ENCODE results near the gene COX10.
"Not testable (repeated sequence)": the region's sequence is repeated elsewhere in the genome, so short reads cannot be mapped to it uniquely, and the experiment has no call there.

Gene COX10

DNA sequence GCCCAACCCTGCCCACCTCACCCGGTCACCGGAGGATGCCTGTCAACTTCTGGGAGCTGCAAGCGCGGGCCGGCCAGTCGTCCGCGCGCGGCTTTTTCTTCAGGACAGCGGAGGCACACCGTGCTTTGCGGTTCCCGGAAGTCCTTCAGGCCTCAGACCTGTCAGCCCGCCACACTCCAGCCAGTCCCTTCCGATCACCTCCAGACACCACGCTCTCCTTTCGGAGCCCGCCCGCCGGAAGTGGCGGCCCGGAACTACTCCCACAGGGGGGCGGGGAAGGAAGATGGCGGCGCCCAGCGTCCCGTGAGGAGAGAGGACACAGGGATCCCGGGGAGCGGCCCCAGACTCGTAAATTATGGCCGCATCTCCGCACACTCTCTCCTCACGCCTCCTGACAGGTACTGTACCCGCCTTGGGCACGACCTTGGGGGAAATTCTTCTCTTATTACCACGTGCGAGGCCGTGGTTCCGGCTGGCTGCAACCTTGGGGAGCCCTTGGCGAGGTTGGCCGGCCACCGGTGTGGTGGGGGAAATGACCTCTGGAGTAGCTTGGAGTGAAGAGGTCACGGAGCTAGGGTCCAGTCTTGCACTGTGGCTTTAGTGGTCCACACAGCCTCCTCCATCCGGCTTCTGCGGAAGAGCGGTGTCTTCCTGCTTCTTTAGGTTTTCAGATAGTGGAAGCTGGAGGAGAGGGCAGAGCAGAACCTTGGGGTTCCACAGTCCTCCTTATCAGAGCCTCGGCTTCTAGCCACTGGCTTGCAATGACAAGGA is at the start of gene COX10:
COX10 (plus strand) TSS at position 254 of the 771 bp plus-strand sequence; CDS start at position 356, 102 bp downstream.
- DNase-seq (ENCODE audit: low spot score): peak; percentile 84

GRCh38 chr17:14021651-14022294 is 47.5 kb upstream of the COX10 start:
- DNase-seq (ENCODE audit: low spot score): not testable (repeated sequence)

GRCh38 chr17:14029755-14030154 is 39.5 kb upstream of the COX10 start:
- DNase-seq (ENCODE audit: low spot score): not testable (repeated sequence)

GRCh38 chr17:14032234-14032633 is 37.1 kb upstream of the COX10 start:
- no peak for DNase-seq (ENCODE audit: low spot score)

DNA sequence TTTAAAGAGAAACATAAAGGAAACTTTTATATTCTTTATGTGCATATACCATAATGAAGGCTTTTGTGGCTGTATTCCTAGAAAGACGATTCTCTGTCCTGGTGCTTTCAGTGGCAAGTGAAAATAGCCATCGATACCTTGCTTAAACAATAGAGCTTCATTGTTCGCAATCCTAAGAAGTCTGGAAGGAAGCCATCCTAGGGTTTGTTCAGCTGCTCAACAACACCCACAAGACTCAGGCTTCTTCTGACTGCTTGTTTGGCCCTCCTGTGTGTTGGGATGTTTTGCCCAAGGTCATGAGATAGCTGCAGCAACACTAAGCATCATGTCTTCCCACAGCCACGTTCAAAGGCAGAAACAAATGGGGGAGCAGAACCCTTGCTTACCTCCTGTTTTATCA is 36.1 kb upstream of the COX10 start:
- no peak for DNase-seq (ENCODE audit: low spot score)

GRCh38 chr17:14037453-14037852 is 31.9 kb upstream of the COX10 start:
- no peak for DNase-seq (ENCODE audit: low spot score)

DNA sequence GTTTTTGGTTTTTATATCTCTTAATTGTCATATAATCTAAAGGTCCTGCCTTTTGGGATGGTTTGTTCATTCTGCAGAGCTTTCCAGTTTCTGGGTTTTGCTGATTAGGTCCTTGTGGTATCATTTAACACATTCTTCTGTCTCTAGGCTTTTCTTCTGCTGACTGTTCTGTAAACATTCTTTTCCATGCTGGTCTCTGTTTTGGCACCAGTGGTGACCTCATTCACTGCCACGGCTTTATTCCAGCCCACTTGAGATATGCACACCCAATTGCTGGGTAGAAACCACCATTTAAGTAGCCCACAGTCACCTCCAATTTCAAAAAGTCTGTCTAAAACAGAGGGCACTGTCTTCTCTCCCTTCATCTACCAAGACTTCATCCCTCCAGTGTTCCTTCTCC is 31.1 kb upstream of the COX10 start:
- no peak for DNase-seq (ENCODE audit: low spot score)

DNA sequence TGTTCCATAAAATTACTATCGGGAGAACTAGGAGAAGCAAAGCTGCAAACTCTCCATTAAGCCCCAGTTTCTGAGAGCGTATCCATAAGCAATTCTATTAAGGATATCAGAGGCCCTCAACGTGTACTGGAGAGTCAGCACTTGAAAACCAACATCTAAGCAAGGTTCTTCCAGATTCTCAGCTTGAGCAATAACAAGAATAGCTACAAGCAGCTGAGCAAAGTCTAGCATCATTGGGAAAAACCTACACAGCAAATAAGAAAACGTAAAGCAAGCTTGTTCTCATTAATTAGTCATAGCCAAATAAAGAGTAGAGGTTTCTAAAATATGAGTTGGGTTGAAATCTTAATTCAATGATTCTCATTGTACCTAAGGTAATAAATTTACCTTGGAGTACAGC is 26.9 kb upstream of the COX10 start:
- DNase-seq (ENCODE audit: low spot score): no peak

GRCh38 chr17:14044702-14045101 is 24.6 kb upstream of the COX10 start:
- no peak for DNase-seq (ENCODE audit: low spot score)

- no peak for DNase-seq (ENCODE audit: low spot score)
Measured at GRCh38 chr17:14046978-14047377, 22.3 kb upstream of the COX10 start.

DNA sequence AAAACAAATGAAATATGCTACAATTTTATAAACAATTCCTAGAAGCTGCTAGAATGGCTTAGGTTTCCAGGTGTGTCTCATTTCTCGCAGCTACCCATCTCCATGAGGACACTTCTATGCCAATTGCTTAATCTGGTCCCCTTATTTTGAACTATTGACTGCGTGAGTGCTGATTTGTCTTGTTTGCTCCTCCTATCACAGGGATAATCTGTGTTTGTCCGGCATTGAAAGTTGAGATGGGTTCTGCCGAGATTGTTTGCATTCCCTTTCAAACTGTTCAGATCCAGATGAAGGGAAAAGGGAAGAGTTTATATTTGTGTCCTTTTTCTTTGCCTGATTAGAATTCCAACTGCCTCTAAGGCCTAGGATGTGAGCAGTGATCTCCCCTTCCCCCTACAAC is 21.7 kb upstream of the COX10 start:
- DNase-seq (ENCODE audit: low spot score): no peak

- peak; percentile 21 for DNase-seq (ENCODE audit: low spot score)
Measured at GRCh38 chr17:14048169-14048568, 21.1 kb upstream of the COX10 start.

DNA sequence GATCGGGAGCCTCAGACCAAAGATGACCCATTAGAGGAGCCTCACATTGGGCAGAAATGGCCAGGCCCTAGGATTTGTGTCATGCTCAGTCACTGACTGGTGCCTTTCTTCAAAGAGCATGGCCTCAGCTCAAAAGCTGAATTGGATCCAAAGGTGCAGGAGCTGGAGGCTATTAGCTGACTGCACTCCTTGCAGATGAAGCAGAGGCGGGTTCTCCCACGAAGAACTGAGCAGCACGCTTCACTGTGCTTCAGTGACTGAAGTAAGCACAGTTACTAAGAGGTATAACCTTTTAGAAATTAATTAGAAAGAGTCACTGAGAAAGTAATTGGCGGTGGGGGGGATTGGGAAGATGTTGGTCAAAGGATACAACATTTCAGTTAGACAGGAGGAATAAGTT is 18.7 kb upstream of the COX10 start:
- no peak for DNase-seq (ENCODE audit: low spot score)

DNA sequence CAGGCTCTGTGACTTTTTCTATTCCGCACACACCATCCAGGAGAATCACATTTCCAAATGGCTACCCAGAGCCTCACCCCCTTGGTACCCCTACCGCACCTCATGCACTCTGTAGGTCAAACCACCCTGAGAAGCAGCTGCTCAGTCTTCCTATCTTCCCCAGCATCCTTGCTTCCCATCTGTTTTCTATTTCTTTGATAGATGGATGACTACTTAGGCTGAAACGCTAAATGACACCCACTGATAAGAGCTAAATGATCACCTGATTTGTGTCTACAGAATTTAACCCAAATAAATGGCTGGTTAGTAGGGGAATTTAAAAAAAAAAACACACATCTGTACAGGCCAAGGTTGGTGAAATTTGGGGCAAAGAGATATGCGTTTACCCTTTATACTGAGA is 17.6 kb upstream of the COX10 start:
- no peak for DNase-seq (ENCODE audit: low spot score)

GRCh38 chr17:14052886-14053615 is 16.3 kb upstream of the COX10 start:
- no peak for DNase-seq (ENCODE audit: low spot score)

- DNase-seq (ENCODE audit: low spot score): no peak
Measured at GRCh38 chr17:14057591-14057990, 11.7 kb upstream of the COX10 start.

- DNase-seq (ENCODE audit: low spot score): no peak
Measured at GRCh38 chr17:14058051-14058450, 11.3 kb upstream of the COX10 start.

DNA sequence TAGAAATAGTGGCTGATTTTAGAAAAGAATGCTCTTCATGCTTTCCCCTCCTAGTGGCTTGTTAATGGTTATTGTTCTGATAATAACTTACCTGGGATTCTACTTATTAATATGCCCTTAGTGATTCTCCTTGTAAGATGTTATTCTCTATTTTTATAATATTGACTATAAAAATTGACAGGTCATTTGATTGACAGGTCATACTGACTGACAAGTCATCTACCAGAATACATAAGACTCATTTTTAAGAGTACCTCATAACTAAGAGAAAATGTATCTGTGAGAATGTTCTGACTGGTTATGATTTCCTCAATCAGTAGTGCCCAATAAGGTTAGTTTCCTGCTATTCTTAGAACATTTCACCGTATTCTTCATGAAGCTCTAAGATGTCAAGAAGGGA is 8.6 kb upstream of the COX10 start:
- no peak for DNase-seq (ENCODE audit: low spot score)

DNA sequence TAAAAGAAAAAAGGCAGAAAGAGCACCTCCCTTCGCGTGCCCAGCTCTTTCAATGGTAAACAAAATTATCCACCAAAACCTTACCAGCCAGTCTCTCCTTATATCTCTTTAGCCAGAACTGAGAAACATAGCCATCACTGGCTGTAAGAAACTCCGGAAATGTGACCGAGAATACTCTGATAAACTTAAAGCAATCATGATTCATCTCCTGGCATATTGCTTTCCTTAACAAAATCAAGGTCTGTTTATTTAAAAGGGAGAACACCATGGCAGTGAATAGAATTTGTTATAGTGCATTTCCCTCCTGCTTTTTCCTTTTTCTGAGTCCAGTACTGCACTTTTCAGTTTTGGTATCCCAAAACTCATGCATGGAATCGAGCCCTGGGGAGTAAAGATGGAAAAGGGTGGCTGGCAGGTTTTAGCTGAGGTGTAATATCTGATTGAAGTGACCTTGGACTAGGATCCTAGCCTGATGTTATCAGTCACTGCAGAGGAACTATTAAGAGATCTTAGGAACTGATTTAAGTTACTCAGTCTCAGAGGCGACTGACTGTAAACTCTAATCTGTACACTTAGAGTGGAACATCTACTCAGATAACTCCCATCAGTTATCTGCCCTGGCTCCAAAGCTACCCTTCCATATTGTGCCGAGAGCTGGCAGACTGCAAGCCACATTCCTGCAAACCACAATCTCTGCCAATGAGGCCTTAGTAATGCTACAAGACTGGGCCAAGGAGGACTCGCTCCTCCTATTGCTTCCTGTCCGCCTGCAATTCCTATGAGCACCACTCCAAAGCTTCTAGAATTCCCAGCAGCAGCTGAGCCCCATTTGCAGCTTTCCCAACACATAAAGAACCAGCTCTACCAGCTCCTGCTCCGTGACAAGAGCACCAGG is 7.4 kb upstream of the COX10 start:
- no peak for DNase-seq (ENCODE audit: low spot score)

DNA sequence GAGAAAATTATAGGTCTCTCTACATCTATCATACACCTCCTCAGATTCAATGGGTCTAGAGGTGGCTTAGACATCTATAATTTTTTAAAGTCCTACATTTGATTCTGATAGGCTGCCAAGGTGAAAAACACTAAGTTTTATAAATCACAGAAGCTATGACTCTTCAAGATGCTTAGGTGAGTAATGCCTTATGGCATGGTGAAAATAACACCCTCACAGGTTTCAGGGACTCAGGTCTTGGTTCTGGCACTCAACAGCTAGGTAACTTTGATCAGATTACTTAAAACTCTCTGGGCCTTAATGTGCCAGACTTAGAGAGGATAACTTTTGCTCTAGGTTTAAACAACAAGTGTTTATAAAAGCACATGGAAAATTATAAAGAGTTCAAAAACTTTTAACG is 2.0 kb upstream of the COX10 start:
- DNase-seq (ENCODE audit: low spot score): no peak

- no peak for DNase-seq (ENCODE audit: low spot score)
Measured at GRCh38 chr17:14068542-14069250, 608 bp upstream of the COX10 start.
